IMR-90 (cell line): ENCODE results near the gene TMEM129. TPM values are rescaled to one million over a fixed set of nuclear protein-coding genes. Genes with fewer than 3 reads are reported as not detected.

Source experiments
- ATAC-seq: fragments of 200-7000 bp; cut with Tn5 transposase; 2 replicates; pipeline ENCODE4 v1.9.1; 2020; ENCODE audit warnings: low read depth, mild to moderate bottlenecking, moderate library complexity
- BruUV-seq: library from RNA; stranded (reverse); fragments of 400-500 nt; replicated peaks from 2 replicates; lab custom pipeline; 2021; lab: Mats Ljungman, UMichigan
- CTCF ChIA-PET: fragments of 300-600 bp; formaldehyde crosslinking; extraction: SDS; loops from one replicate; lab custom pipeline; 2021; ENCODE audit warnings: antibody characterized with exemption; lab: Yijun Ruan, JAX
- POLR2A ChIA-PET: fragments of 300-600 bp; sonication (Branson Sonifier 250); formaldehyde crosslinking; loops from one replicate; lab custom pipeline; 2022; ENCODE audit warnings: antibody characterized with exemption; ENCODE audit not compliant: unreplicated experiment; lab: Charles Lee
- DNase-seq: peaks from one replicate; pipeline ENCODE4 v3.0.0; 2013
- H2AFZ ChIP-seq: replicated peaks from 2 replicates; pipeline ENCODE3; 2013; ENCODE audit warnings: low read length, mild to moderate bottlenecking; ENCODE audit not compliant: poor library complexity
- H2AK5ac ChIP-seq: 2 replicates; pipeline ENCODE4 v1.6.1; 2013; ENCODE audit warnings: low read depth, low read length, inconsistent platforms
- H2AK9ac ChIP-seq: replicated peaks from 2 replicates; pipeline ENCODE3; 2013; ENCODE audit warnings: mild to moderate bottlenecking, low read depth, low read length, moderate library complexity; ENCODE audit not compliant: poor library complexity
- H2BK120ac ChIP-seq: 2 replicates; pipeline ENCODE4 v1.6.1; 2013; ENCODE audit warnings: low read depth, low read length, inconsistent platforms
- H2BK15ac ChIP-seq: 3 replicates; pipeline ENCODE4 v1.6.1; 2013; ENCODE audit warnings: low read depth, low read length, inconsistent platforms
- H2BK20ac ChIP-seq: 2 replicates; pipeline ENCODE4 v1.6.1; 2013; ENCODE audit warnings: low read depth, mild to moderate bottlenecking, inconsistent platforms, low read length, moderate library complexity
- H2BK5ac ChIP-seq: 2 replicates; pipeline ENCODE4 v1.6.1; 2013; ENCODE audit warnings: mild to moderate bottlenecking, low read depth, low read length, inconsistent platforms; ENCODE audit not compliant: poor library complexity, severe bottlenecking
- H3K14ac ChIP-seq: replicated peaks from 2 replicates; pipeline ENCODE4 v1.6.1; 2013; ENCODE audit warnings: low read depth, low read length, inconsistent platforms
- H3K18ac ChIP-seq: 2 replicates; pipeline ENCODE4 v1.6.1; 2013; ENCODE audit warnings: low read depth, low read length, control low read depth
- H3K23ac ChIP-seq: 2 replicates; pipeline ENCODE4 v1.6.1; 2013; ENCODE audit warnings: low read depth, low read length, inconsistent platforms
- H3K27ac ChIP-seq: 2 replicates; pipeline ENCODE4 v1.5.1; 2013; ENCODE audit warnings: mild to moderate bottlenecking, control low read depth, low read length; ENCODE audit not compliant: insufficient read depth
- H3K27me3 ChIP-seq: 2 replicates; pipeline ENCODE4 v1.6.1; 2013; ENCODE audit warnings: low read length; ENCODE audit not compliant: control insufficient read depth, insufficient read depth
- H3K36me3 ChIP-seq: 2 replicates; pipeline ENCODE4 v1.6.1; 2013; ENCODE audit warnings: low read length, mixed read lengths; ENCODE audit not compliant: control insufficient read depth, insufficient read depth
- H3K4ac ChIP-seq: 2 replicates; pipeline ENCODE4 v1.6.1; 2013; ENCODE audit warnings: low read depth, low read length, inconsistent platforms
- H3K4me1 ChIP-seq: 2 replicates; pipeline ENCODE4 v1.6.1; 2013; ENCODE audit warnings: low read length, mixed read lengths; ENCODE audit not compliant: control insufficient read depth, insufficient read depth
- H3K4me2 ChIP-seq: 2 replicates; pipeline ENCODE4 v1.6.1; 2013; ENCODE audit warnings: low read depth, mild to moderate bottlenecking, control low read depth, low read length, moderate library complexity
- H3K4me3 ChIP-seq: 2 replicates; pipeline ENCODE4 v1.5.1; 2013; ENCODE audit warnings: low read depth, mild to moderate bottlenecking, control low read depth, low read length, moderate library complexity; ENCODE audit not compliant: insufficient read depth
- H3K56ac ChIP-seq: 2 replicates; pipeline ENCODE4 v1.6.1; 2013; ENCODE audit warnings: low read length, inconsistent platforms; ENCODE audit not compliant: insufficient read depth; ENCODE audit errors: extremely low read depth
- H3K79me1 ChIP-seq, 2 experiments: 2 replicates each; pipeline ENCODE4 v1.6.1; 2013; ENCODE audit warnings: low read length in 2 of 2, inconsistent platforms in 1 of 2, low read depth in 1 of 2
- H3K9ac ChIP-seq: 2 replicates; pipeline ENCODE4 v1.6.1; 2013; ENCODE audit warnings: low read depth, low read length, control low read depth
- H3K9me1 ChIP-seq: 2 replicates; pipeline ENCODE4 v1.6.1; 2013; ENCODE audit warnings: low read length, inconsistent platforms; ENCODE audit not compliant: insufficient read depth
- H3K9me3 ChIP-seq: 2 replicates; pipeline ENCODE4 v1.6.1; 2013; ENCODE audit warnings: low read length; ENCODE audit not compliant: control insufficient read depth, insufficient read depth
- H4K20me1 ChIP-seq: 2 replicates; pipeline ENCODE4 v1.6.1; 2013; ENCODE audit warnings: low read length, inconsistent platforms; ENCODE audit not compliant: insufficient read depth
- H4K5ac ChIP-seq: 2 replicates; pipeline ENCODE4 v1.6.1; 2013; ENCODE audit warnings: mild to moderate bottlenecking, low read depth, low read length, control low read depth
- H4K8ac ChIP-seq, 2 experiments: 2 replicates each; pipeline ENCODE4 v1.6.1; 2013; ENCODE audit warnings: low read depth in 2 of 2, low read length in 2 of 2, control low read depth in 1 of 2, inconsistent platforms in 1 of 2
- H4K91ac ChIP-seq: 2 replicates; pipeline ENCODE4 v1.6.1; 2013; ENCODE audit warnings: low read depth, low read length, inconsistent platforms; ENCODE audit not compliant: insufficient read depth
- NFE2L2 ChIP-seq: fragments of 150-350 bp; IDR thresholded peaks from 2 replicates; pipeline ENCODE4 v1.6.1; 2016; ENCODE audit warnings: low read depth, mild to moderate bottlenecking, low read length
- POLR2A ChIP-seq: IDR thresholded peaks from 2 replicates; pipeline ENCODE4 v1.6.1; 2012; ENCODE audit warnings: mild to moderate bottlenecking, low read depth, low read length
- SMC3 ChIP-seq: fragments of 150-350 bp; IDR thresholded peaks from 2 replicates; pipeline ENCODE4 v1.6.1; 2016; ENCODE audit warnings: low read depth, mild to moderate bottlenecking, antibody characterized with exemption, low read length, moderate library complexity
- WGBS, 2 experiments: methylation state at CpG; one replicate each; pipeline versions ENCODE4 v1.1.5 to v1.1.7; 2013; ENCODE audit warnings: missing lambda C conversion rate in 2 of 2; ENCODE audit not compliant: insufficient read length in 1 of 2; ENCODE audit errors: extremely low coverage in 2 of 2; 5-methylcytosine and 5-hydroxymethylcytosine counted together
- dilution Hi-C: fragments of 300-500 bp; cut with HindIII; formaldehyde crosslinking; loops from one replicate; pipeline ENCODE4 v1.14.3; 2018; ENCODE audit warnings: low sequenced_read_pairs; ENCODE audit not compliant: unreplicated experiment
- in situ Hi-C: fragments of 300-500 bp; cut with MboI; formaldehyde crosslinking; loops from 3 replicates; pipeline ENCODE4 v1.14.3; 2019; ENCODE audit warnings: low sequenced_read_pairs, inconsistent platforms, mixed read lengths
- intact Hi-C: fragments of 100-400 bp; cut with micrococcal nuclease; formaldehyde crosslinking; loops from 2 replicates; pipeline ENCODE4 v1.10.0; 2022
- polyA plus RNA-seq, 3 experiments: library from polyadenylated mRNA; depleted of rRNA; stranded (reverse); fragments of >200 nt; gene quantifications; 2 replicates each; pipeline ENCODE4 v1.2.3, GENCODE V29; 2012; ENCODE audit warnings: low replicate concordance in 1 of 3
- total RNA-seq: library from RNA; depleted of rRNA; stranded (reverse); fragments of >200 nt; gene quantifications from 2 replicates; pipeline ENCODE4 v1.2.3, GENCODE V29; 2012

Gene TMEM129
- total and polyA plus RNA-seq, 2 of the 4 experiments (the other 2 are of a cell fraction), result 6.6 to 26.6 TPM

DNA sequence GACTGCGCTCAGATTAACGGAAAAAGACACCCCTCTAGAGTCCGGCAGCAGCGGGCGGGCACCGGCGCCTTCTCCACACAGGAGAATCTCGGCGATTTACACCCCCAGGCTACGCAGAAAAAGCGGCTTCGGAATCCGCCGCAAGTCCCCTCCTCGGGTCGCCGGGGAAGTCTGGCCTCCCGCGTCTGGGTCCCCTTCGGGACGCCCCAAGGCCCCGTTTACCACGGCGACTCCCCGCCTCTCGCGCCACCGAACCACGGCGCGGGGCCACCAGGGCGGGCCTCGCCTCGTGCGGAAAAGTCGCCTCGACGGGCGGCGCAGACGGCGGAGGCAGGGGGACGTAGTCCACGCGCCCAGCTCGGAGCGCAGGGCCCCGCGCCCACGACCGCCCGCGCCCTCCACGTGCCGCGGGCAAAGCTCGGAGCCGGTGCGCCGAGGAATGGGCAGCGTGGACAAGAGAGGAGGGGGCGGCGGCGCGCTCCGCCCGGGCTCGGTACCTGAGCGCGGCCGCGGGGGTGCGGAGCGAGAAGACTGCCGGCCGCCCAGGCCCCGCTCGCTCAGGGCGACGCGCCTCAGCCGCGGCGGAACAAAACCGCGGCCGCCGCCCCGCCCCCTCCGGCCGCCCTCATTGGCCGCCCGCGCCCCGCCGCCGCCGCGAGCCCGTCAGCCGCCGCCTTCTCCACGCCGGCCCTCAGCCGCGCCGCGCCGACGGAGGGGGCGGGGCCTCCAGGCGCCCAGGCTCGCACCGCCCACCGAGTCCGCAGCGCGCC lies 37.2 kb downstream of the TMEM129 start, which contains the start of gene FAM53A:
TSS of gene FAM53A (minus strand) at position 578 of the 770 bp plus-strand sequence. CDS start 15,572 bp downstream, outside the sequence.
- peak; percentile 78 for DNase-seq
- peaks cover 0 to 7% of the 10 kb centered on the region in 2 experiments; a peak in 2 of 4 replicates for H3K79me1 ChIP-seq
- peaks cover 4% of the 10 kb centered on the region; the same call in 1 of the 2 replicates for H3K9me1 ChIP-seq
- peak within 1 kb of the TSS; percentile 95 for H2AFZ ChIP-seq
- peaks cover 6% of the 10 kb centered on the region; the same call in 1 of the 2 replicates for H3K4me1 ChIP-seq
- peak within 1 kb of the TSS; percentile 36; the same call in 1 of the 2 replicates for H3K56ac ChIP-seq
- H3K4me3 ChIP-seq, result peak within 1 kb of the TSS; percentile 83
- peak within 1 kb of the TSS; percentile 17 for H4K91ac ChIP-seq
- peak; percentile 97 for ATAC-seq
- BruUV-seq, result no TSS peak
- peak within 1 kb of the TSS; percentile 87 to 95 for H4K8ac ChIP-seq
- dilution Hi-C loops, result no loop called here
- peak within 1 kb of the TSS; percentile 80 for H3K4ac ChIP-seq
- peak within 1 kb of the TSS; percentile 29; the same call in 1 of the 2 replicates for H2BK20ac ChIP-seq
- POLR2A ChIA-PET, result no interaction called here
- CTCF ChIA-PET, result no interaction called here
- H3K27me3 ChIP-seq, result no peaks in the 10 kb centered on the region
- in situ Hi-C loops, result no loop called here
- H3K9me3 ChIP-seq, result no peaks in the 10 kb centered on the region
- peak within 1 kb of the TSS; percentile 54 for H3K9ac ChIP-seq
- no peaks in the 10 kb centered on the region for H3K36me3 ChIP-seq
- peak within 1 kb of the TSS; percentile 55; the same call in 1 of the 2 replicates for H3K23ac ChIP-seq
- peak within 1 kb of the TSS; percentile 49 for H3K14ac ChIP-seq
- peak within 1 kb of the TSS; percentile 88 for H4K5ac ChIP-seq
- H2BK5ac ChIP-seq, result peak within 1 kb of the TSS; percentile 47
- 1% methylated on average over 56 of the region's 118 CpGs; no CpG with 5 or more reads in 1 of the 2 experiments for WGBS, 2 experiments
- no peak for TF ChIP-seq SMC3
- TF ChIP-seq NFE2L2, result no peak
- peak; percentile 81 for TF ChIP-seq POLR2A
- peak within 1 kb of the TSS; percentile 96 for H2AK9ac ChIP-seq
- no peak within 1 kb of the TSS for H2AK5ac ChIP-seq
- H3K4me2 ChIP-seq, result peak within 1 kb of the TSS; percentile 85
- H3K18ac ChIP-seq, result no peak within 1 kb of the TSS
- H4K20me1 ChIP-seq, result peaks cover 5% of the 10 kb centered on the region
- H3K27ac ChIP-seq, result peak within 1 kb of the TSS; percentile 56
- no peak within 1 kb of the TSS; the same call in 2 of the 3 replicates for H2BK15ac ChIP-seq
- intact Hi-C loops, result no loop called here
- no peak within 1 kb of the TSS for H2BK120ac ChIP-seq
